HG03378 (cell line): Measurements from ENCODE around the gene PXDC1.

Experiments used
- ATAC-seq: cut with Tn5 transposase; IDR thresholded peaks from one replicate; pipeline ENCODE4 v1.9.1; 2021; ENCODE audit warnings: mild to moderate bottlenecking, moderate library complexity; ENCODE audit not compliant: unreplicated experiment

PXDC1 gene

DNA sequence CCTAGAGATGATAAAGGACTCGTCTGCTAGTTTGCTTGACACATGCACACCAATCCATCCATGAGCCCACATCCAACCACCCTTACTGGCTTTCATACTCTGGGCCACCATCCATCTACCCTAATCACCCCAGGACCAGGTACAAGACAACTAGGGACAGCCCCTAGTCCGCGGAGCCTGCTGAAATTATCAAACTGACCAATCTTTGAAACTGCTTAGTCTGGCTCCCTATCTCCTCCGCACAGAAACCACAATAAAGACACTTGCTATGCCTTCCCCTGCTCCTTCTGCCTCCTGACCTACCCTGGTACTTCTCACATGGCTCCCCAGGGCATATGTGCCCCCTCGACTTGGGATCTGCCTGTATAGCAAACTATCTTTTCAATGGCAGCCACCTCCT lies 33.1 kb downstream of the PXDC1 start:
- no peak for ATAC-seq

GRCh38 chr6:3715285-3715684 lies 36.2 kb downstream of the PXDC1 start:
- no peak for ATAC-seq

DNA sequence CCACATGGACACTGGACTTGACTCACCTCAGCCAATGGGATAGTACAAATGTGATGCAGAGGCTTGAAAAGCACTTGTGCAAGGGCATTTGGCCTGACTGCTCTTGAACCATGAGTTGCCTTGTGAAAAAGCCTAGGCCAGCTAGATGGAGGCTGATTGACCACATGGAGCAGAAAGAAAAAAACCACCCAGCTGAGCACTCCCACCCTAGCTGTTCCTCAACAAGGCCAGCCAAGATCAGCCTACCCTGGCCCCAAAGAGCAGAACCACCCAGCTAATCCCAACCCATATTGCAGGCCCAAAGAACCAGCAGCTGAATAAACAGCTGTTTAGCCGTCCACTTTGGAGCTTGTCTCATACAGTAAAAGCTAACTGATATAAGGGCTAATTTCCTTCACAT lies 36.7 kb downstream of the PXDC1 start:
- ATAC-seq: no peak

- ATAC-seq: no peak
Measured at GRCh38 chr6:3714111-3714510, 37.4 kb downstream of the PXDC1 start.

DNA sequence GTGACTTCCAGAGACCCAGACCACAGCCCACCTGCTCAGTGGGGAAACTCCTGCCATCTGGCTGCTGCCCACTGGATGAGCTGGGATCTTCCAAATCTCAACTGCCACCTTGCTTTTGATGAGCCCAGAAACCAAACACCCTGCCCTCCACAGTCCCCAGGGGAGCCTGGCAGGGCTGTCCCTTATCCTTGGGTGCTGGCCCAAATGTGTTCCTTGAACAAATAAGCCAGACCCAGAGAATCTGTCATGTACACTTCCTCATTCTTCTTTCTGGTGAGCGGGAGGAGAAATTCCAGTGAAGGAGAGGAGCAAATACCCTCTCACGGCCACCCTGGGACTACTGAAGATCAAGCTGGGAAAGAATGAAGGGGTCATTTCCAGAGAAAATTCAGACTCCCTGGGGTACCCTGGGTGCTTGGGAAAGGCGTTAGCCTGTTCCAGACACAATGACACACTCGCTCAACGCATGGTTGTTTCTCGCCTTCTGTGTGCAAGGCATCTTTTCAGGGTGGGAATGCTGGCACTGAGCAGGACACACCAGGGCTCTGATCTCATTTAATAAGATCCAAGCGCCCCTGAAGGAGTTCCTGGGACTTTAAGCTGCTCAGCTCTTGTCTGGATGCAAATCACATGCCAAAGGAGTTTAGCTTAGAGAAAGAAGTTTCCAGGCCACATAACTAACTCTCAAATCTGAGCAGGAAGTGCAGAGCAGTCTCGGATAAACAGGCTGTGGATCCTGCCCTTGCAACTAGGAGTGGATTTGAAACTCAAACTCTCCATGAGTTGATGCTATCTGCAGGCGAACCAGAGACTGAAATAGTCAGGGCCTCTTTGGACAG lies 38.5 kb downstream of the PXDC1 start:
- ATAC-seq: no peak

DNA sequence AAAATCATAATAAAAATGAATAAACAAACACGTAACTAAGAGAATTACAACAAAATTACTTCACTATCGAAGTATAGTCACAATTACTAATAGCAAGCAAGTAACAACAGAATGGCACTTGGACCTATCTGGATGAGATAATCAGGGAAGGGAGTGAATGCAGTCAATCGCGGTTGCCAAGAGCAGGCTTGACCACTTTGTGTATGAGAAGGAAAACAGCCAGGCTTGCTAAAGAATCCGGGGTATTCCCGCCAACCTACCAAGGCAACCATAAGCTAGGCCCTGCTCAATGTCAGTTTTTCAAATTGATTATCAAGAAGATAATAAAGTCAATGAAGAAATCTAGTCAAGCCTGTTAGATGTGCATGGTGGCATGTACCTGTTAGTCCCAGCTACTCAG lies 39.7 kb downstream of the PXDC1 start:
- no peak for ATAC-seq

DNA sequence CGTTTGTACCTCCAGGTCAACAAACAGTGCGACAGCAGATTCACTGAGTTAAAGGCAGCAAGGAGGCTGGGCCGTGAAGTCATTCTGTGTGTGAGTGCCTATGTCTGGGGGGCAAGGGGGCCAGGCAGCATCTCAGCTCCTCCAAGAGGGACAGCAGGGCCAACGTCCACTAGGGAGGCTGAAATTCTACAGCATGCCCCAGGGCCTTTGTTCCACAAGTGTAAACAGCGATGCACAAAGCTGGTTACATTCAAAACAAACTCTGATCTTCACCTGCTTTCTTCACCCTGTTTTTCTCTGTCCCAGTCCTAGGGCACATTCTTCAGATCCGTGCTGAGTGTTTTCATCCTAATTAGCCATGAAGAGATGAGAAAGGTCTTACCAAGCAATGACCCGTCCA lies 41.1 kb downstream of the PXDC1 start:
- ATAC-seq: no peak

GRCh38 chr6:3708540-3708939 lies 43.0 kb downstream of the PXDC1 start:
- ATAC-seq: no peak

DNA sequence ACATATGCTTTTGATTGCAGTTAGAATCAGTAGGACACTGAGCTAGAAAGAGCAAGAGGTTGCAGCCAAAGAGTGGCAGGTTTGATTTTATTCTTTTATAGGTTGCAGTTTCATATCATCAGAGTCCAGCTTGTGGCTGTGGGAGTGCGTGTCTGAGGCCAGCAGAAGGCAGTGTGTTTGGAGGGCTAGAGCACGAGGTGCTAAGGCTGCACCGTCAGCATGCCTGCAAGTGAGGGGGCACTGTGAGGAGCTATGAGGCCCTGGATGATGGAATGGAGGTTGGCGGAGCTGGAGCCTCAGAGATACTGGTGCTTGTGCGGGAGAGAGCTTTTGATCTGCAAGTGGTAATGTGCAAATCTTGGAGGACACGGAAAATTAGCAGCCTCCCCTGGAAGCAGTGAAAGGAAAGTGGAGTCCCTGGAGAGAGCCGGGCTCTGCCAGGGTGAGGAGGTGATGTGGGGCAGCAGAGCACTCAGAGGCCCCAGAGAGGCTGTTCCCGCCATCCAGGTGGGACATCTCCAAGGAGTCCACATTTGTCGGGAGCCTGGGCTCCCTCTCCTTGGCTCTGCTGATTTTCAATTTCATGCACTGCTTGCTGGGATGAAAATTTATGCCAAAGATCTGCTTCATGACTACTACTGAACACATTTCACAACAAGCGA lies 43.6 kb downstream of the PXDC1 start:
- ATAC-seq: no peak

- no peak for ATAC-seq
Measured at GRCh38 chr6:3707024-3707423, 44.5 kb downstream of the PXDC1 start.

DNA sequence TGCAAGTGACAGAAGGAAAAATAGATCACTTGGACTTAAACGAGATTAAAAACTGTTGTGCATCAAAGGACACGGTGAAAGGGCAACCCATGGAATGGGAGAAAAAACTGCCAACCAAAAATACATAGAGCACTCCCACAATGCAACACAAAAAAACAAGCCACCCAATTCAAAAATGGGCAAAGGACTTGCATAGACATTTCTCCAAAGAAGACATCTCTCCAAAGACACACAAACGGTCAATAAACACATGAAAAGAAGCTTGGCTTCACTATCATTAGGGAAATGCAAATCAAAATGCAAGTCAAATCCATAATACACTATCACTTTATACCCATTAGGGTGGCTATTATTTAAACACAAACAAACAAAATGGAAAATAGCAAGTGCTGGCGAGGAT lies 45.0 kb downstream of the PXDC1 start:
- no peak for ATAC-seq

DNA sequence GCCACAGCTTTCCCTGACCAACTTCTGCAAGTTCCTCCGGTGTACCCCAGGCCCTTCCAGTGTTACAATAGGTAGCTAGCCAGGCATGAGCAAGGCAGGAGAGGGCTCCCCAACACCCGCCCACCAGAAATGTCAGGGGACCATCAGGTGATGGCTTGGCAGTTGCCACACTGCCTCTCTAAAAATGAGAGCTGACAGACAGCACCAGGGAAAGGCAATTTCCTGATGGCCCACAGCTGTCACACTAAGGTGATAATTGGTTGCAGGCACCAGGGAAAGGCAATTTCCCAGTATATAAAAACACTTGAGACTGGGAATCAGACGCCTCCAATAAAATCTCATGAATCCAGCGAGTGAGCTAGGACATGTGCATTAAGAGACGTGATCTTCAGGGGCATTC lies 49.9 kb downstream of the PXDC1 start:
- ATAC-seq: no peak

- no peak for ATAC-seq
Measured at GRCh38 chr6:3699231-3699630, 52.3 kb downstream of the PXDC1 start.

DNA sequence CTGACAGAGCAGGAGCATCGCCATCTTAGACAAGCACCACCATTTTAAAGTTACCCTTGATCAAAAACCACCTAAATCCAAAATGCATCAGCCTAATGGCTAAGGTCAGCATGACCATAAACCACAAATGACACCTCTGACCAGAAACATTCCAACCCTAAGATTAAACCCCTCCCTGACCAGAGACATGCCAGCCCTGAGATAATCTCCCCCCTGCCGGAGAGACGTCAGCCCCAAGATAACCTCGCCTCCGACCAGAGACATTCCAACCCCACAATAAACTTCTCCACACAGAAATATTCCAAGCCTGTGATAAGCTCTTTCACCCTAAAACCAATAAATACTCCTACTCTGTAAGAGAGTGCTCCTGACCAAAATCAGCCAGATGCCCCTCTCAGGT lies 53.5 kb downstream of the PXDC1 start:
- ATAC-seq: no peak

- ATAC-seq: no peak
Measured at GRCh38 chr6:3697609-3698008, 53.9 kb downstream of the PXDC1 start.

- ATAC-seq: no peak
Measured at GRCh38 chr6:3696525-3697088, 54.9 kb downstream of the PXDC1 start.

- ATAC-seq: no peak
Measured at GRCh38 chr6:3695065-3695817, 56.3 kb downstream of the PXDC1 start.

- no peak for ATAC-seq
Measured at GRCh38 chr6:3693831-3694230, 57.7 kb downstream of the PXDC1 start.

GRCh38 chr6:3690506-3690905 lies 61.0 kb downstream of the PXDC1 start:
- ATAC-seq: no peak

DNA sequence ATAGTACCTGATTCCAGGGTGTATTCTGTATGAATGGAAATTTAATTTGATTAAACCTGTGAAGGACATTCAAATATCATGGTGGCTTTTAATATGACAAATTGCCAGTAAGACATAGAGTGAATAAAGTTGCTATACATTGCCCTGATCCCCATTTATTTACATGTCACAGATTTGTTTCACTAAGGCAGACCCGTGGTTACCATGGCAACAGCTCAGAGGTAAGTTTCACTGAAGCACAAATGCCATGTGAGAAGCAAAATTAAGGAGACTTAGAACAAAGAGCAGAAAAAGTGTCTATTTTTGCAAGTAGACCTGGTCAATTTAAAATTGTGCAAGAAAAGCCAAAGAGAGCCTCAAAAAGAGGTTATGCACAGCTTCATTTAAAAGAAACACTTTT lies 63.7 kb downstream of the PXDC1 start:
- no peak for ATAC-seq

DNA sequence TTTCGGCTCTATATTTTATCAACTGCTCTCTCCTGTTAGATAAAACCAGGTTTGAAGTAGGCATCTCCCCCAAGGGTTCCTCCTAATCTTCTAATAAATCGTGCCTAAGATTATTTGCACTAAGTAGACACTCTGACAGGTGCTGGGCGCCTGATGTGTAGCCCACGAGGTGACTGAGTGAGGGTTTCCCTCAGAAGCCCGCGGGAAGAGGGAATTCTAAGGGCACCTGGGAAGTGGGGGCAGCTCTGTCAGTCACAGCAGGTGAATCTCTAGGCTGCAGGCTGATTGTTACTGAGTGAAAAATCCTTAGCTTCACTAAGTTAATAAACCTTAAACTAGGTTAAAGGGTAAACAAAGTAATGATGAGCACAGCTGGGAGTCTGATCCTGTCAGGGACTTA lies 68.2 kb downstream of the PXDC1 start:
- no peak for ATAC-seq

GRCh38 chr6:3678946-3679345 lies 72.6 kb downstream of the PXDC1 start:
- ATAC-seq: no peak
